ENCODE measurements around the gene ZNF333. TPM values are rescaled to one million over a fixed set of nuclear protein-coding genes. Genes with fewer than 3 reads are reported as not detected.

Gene ZNF333
- total and polyA plus RNA-seq, 9 donors = 19.2 to 47.6 (median 31.4) TPM

GRCh38 chr19:14669940-14670339 is 19.9 kb upstream of the ZNF333 start:
- intact Hi-C loops (cut with DNase I) = no loop called here
- Histone ChIP-seq H3K4me3 (no peak overlapping the region), H3K27ac (no peak overlapping the region), H3K36me3 (no peaks in the 10 kb centered on the region), H3K27me3 (no peaks in the 10 kb centered on the region), H3K9me3 (peaks cover 0 to 6% of the 10 kb centered on the region in 2 donors), H3K4me1 (ENCODE audit: insufficient read depth) (no peaks in the 10 kb centered on the region)
- 70 to 77% (median 71%) methylated on average over 3 of the region's 3 CpGs for WGBS, 3 donors
- TF ChIP-seq POLR2A (IDR thresholded peaks at IDR 0.05) (no peak), EP300 (IDR thresholded peaks at IDR 0.05) (no peak), CTCF (IDR thresholded peaks at IDR 0.05) (no peak)
- DNase-seq = no peak

- peaks cover 0 to 6% of the 10 kb centered on the region in 2 donors for H3K9me3 ChIP-seq
- no peaks in the 10 kb centered on the region for H3K4me1 ChIP-seq (ENCODE audit: insufficient read depth)
- no peak for DNase-seq
- no peaks in the 10 kb centered on the region for H3K27me3 ChIP-seq
- H3K4me3 ChIP-seq = no peak overlapping the region
- H3K36me3 ChIP-seq = no peaks in the 10 kb centered on the region
- no peak overlapping the region for H3K27ac ChIP-seq
- no peak for TF ChIP-seq POLR2A (IDR thresholded peaks at IDR 0.05)
- no peak for TF ChIP-seq CTCF (IDR thresholded peaks at IDR 0.05)
- TF ChIP-seq EP300 (IDR thresholded peaks at IDR 0.05) = no peak
- 63 to 69% (median 64%) methylated on average over 2 of the region's 2 CpGs for WGBS, 3 donors
- intact Hi-C loops (cut with DNase I) = no loop called here
These were observed 19.4 kb upstream of the ZNF333 start for GRCh38 chr19:14670408-14670807.

GRCh38 chr19:14672188-14672872 is 17.5 kb upstream of the ZNF333 start:
- H3K4me1 ChIP-seq (ENCODE audit: insufficient read depth) = no peaks in the 10 kb centered on the region
- intact Hi-C loops (cut with DNase I) = no loop called here
- no peak for TF ChIP-seq EP300 (IDR thresholded peaks at IDR 0.05)
- no peak for TF ChIP-seq CTCF (IDR thresholded peaks at IDR 0.05)
- no peak for TF ChIP-seq POLR2A (IDR thresholded peaks at IDR 0.05)
- 76 to 78% (median 77%) methylated on average over 3 of the region's 3 CpGs for WGBS, 3 donors
- no peak overlapping the region for H3K27ac ChIP-seq
- no peaks in the 10 kb centered on the region for H3K27me3 ChIP-seq
- H3K36me3 ChIP-seq = no peaks in the 10 kb centered on the region
- DNase-seq = no peak
- H3K9me3 ChIP-seq = peaks cover 0 to 6% of the 10 kb centered on the region in 2 donors
- H3K4me3 ChIP-seq = no peak overlapping the region

GRCh38 chr19:14673088-14673487 is 16.8 kb upstream of the ZNF333 start:
- intact Hi-C loops (cut with DNase I) = no loop called here
- Histone ChIP-seq H3K9me3 (peaks cover 0 to 6% of the 10 kb centered on the region in 2 donors), H3K4me1 (ENCODE audit: insufficient read depth) (no peaks in the 10 kb centered on the region), H3K27ac (no peak overlapping the region), H3K36me3 (no peaks in the 10 kb centered on the region), H3K4me3 (no peak overlapping the region), H3K27me3 (no peaks in the 10 kb centered on the region)
- 51 to 71% (median 70%) methylated on average over 1 of the region's 1 CpG for WGBS, 3 donors
- TF ChIP-seq CTCF (IDR thresholded peaks at IDR 0.05) (no peak), EP300 (IDR thresholded peaks at IDR 0.05) (no peak), POLR2A (IDR thresholded peaks at IDR 0.05) (no peak)
- DNase-seq = no peak

Measured in ovary (tissue), 9 donors.